Esophagus squamous epithelium (tissue), 5 donors: Measurements from ENCODE around the gene DLST. TPM values are rescaled to one million over a fixed set of nuclear protein-coding genes. Genes with fewer than 3 reads are reported as not detected.

Experiments
- DNase-seq: peaks from one replicate; lab custom pipeline; 2025; lab: John Stamatoyannopoulos, UW
- H3K27ac ChIP-seq, 4 donors: fragments of 200-600 bp; sonication (generic); one replicate each; pipeline ENCODE4 v1.5.1; 2016 to 2019; ENCODE audit warnings: mild to moderate bottlenecking in 1 of 4
- H3K27me3 ChIP-seq, 4 donors: fragments of 200-600 bp; sonication (generic); 1 replicate in 3 of 4; 2 replicates in 1 of 4; pipeline versions ENCODE4 v1.5.1 to v1.6.0; 2017 to 2021; ENCODE audit warnings: antibody characterized with exemption in 1 of 4
- H3K36me3 ChIP-seq, 3 donors: fragments of 200-600 bp; sonication (generic); one replicate each; pipeline ENCODE4 v1.5.1; 2016 to 2019
- H3K4me1 ChIP-seq, 3 donors: fragments of 200-600 bp; sonication (generic); one replicate each; pipeline ENCODE4 v1.5.1; 2017 to 2019
- H3K4me3 ChIP-seq, 4 donors: fragments of 200-600 bp; sonication (generic); 1 replicate in 3 of 4; 2 replicates in 1 of 4; pipeline ENCODE4 v1.5.1; 2016 to 2019; ENCODE audit warnings: mild to moderate bottlenecking in 2 of 4, moderate library complexity in 1 of 4
- H3K9me3 ChIP-seq, 3 donors: fragments of 200-600 bp; sonication (generic); one replicate each; pipeline ENCODE4 v1.5.1; 2016 to 2019
- CTCF ChIP-seq, 6 experiments: fragments of 450-650 bp in 4 of 6; fragments of 200-600 bp in 2 of 6; sonication (generic) in 2 of 6; IDR thresholded peaks; one replicate each; pipeline ENCODE4 v1.5.1; 2016 to 2019; ENCODE audit warnings: antibody characterized with exemption in 6 of 6, mild to moderate bottlenecking in 4 of 6, moderate library complexity in 4 of 6
- POLR2A ChIP-seq, 4 donors: fragments of 450-650 bp; IDR thresholded peaks; one replicate each; pipeline ENCODE4 v1.6.1; 2017; ENCODE audit warnings: antibody characterized with exemption in 4 of 4, mild to moderate bottlenecking in 4 of 4, moderate library complexity in 3 of 4
- WGBS, 2 donors: methylation state at CpG; one replicate each; pipeline ENCODE4 v1.1.5; 2018; 5-methylcytosine and 5-hydroxymethylcytosine counted together
- intact Hi-C: fragments of 100-400 bp; cut with DNase I; formaldehyde crosslinking; loops from one replicate; pipeline ENCODE4 v1.15.0; 2022
- total RNA-seq, 4 donors: library from RNA; depleted of rRNA; stranded (reverse); fragments of >200 nt; gene quantifications; one replicate each; pipeline ENCODE4 v1.1.0, GENCODE V29; 2016
- donor health status: DM: yes; HTN: yes; CAD: no.

DLST gene
- total RNA-seq, 4 donors from 2014 or later, result 54.9 to 87.0 (median 69.0) TPM

- no peaks in the 10 kb centered on the region for H3K27me3 ChIP-seq
- no peaks in the 10 kb centered on the region for H3K9me3 ChIP-seq
- TF ChIP-seq POLR2A (IDR thresholded peaks at IDR 0.05) (no peak), CTCF (IDR thresholded peaks at IDR 0.05) (peak; percentile 65 to 94 (median 84))
- H3K36me3 ChIP-seq, result peaks cover 0 to 7% (median 0%) of the 10 kb centered on the region in 3 donors
- DNase-seq, result no peak
- H3K4me1 ChIP-seq, result peaks cover 33 to 67% (median 34%) of the 10 kb centered on the region in 3 donors
- H3K27ac ChIP-seq, result peak overlapping the region; percentile 20 to 76 (median 68)
- 18 to 40% methylated on average over 8 to 12 of the region's 17 CpGs for WGBS, 2 donors
- intact Hi-C loops, result loop anchor here (5.0 kb wide), 1 partner anchor 136 kb away; no protein-coding TSS in a partner anchor
- peak overlapping the region in 2 of 4 donors; percentile 13 to 28 for H3K4me3 ChIP-seq
Measured at GRCh38 chr14:74945852-74946658, 64.3 kb downstream of the DLST start.

- Histone ChIP-seq H3K36me3 (peaks cover 0 to 7% (median 0%) of the 10 kb centered on the region in 3 donors), H3K4me3 (peak overlapping the region in 2 of 4 donors; percentile 13 to 28), H3K27ac (peak overlapping the region; percentile 57 to 76 (median 68)), H3K4me1 (peaks cover 27 to 66% (median 28%) of the 10 kb centered on the region in 3 donors), H3K27me3 (no peaks in the 10 kb centered on the region), H3K9me3 (no peaks in the 10 kb centered on the region)
- no peak for DNase-seq
- 29 to 40% methylated on average over 1 to 2 of the region's 5 CpGs for WGBS, 2 donors
- TF ChIP-seq POLR2A (IDR thresholded peaks at IDR 0.05) (no peak), CTCF (IDR thresholded peaks at IDR 0.05) (no peak)
- intact Hi-C loops, result loop anchor here (5.0 kb wide), 1 partner anchor 136 kb away; no protein-coding TSS in a partner anchor
Measured at GRCh38 chr14:74946659-74947281, 65.1 kb downstream of the DLST start.

- peak overlapping the region in 3 of 4 donors; percentile 17 to 37 (median 25) for H3K4me3 ChIP-seq
- 62 to 92% methylated on average over 4 to 8 of the region's 13 CpGs for WGBS, 2 donors
Measured at GRCh38 chr14:74947353-74948227, 65.9 kb downstream of the DLST start.

More at GRCh38 chr14:74947353-74948227, 65.9 kb downstream of the DLST start:
- Histone ChIP-seq H3K9me3 (no peaks in the 10 kb centered on the region), H3K4me1 (peaks cover 19 to 66% (median 21%) of the 10 kb centered on the region in 3 donors), H3K36me3 (peaks cover 0 to 7% (median 0%) of the 10 kb centered on the region in 3 donors), H3K27ac (peak overlapping the region; percentile 57 to 76 (median 68)), H3K27me3 (no peaks in the 10 kb centered on the region)
- DNase-seq, result no peak
- TF ChIP-seq POLR2A (IDR thresholded peaks at IDR 0.05) (no peak), CTCF (IDR thresholded peaks at IDR 0.05) (no peak)
- intact Hi-C loops, result loop anchor here (5.0 kb wide), 1 partner anchor 135 kb away; no protein-coding TSS in a partner anchor
